Measurements from ENCODE around the gene PPP1R1B. TPM values are rescaled to one million over a fixed set of nuclear protein-coding genes. Genes with fewer than 3 reads are reported as not detected.

PPP1R1B gene
- polyA plus RNA-seq, 1 donor from 2014 or later: 1.8 TPM

- Histone ChIP-seq H2AFZ (ENCODE audit: low read depth, low read length) (no peak overlapping the region), H4K20me1 (ENCODE audit: insufficient read depth) (no peaks in the 10 kb centered on the region), H3K9me2 (ENCODE audit: insufficient read depth, low read length) (no peaks in the 10 kb centered on the region), H3K4me3 (ENCODE audit: low read length) (no peak overlapping the region), H3K36me3 (ENCODE audit: insufficient read depth, low read length) (no peaks in the 10 kb centered on the region), H3K4me2 (ENCODE audit: low read length) (no peak overlapping the region), H3K9me3 (ENCODE audit: low read length) (no peaks in the 10 kb centered on the region), H3K9ac (ENCODE audit: low read length) (no peak overlapping the region), H3K27ac (ENCODE audit: low read length) (no peak overlapping the region), H3F3A (ENCODE audit: insufficient read depth, low read length, poor library complexity, severe bottlenecking) (no peaks in the 10 kb centered on the region), H3K27me3 (ENCODE audit: insufficient read depth, low read depth, low read length) (no peaks in the 10 kb centered on the region), H3K79me2 (replicated peaks; ENCODE audit: insufficient read depth, low read length) (no peaks in the 10 kb centered on the region)
- no peak for TF ChIP-seq EP300 (conservative IDR thresholded peaks at IDR 0.05; ENCODE audit: poor library complexity, severe bottlenecking)
- no peak for TF ChIP-seq TAF1 (IDR thresholded peaks at IDR 0.05; ENCODE audit: low read depth)
- no peak for TF ChIP-seq MXI1 (conservative IDR thresholded peaks at IDR 0.05; ENCODE audit: poor library complexity, severe bottlenecking)
- TF ChIP-seq CTCF (IDR thresholded peaks at IDR 0.05; ENCODE audit: poor library complexity, severe bottlenecking): no peak
- no peak for TF ChIP-seq SMC3 (conservative IDR thresholded peaks at IDR 0.05; ENCODE audit: poor library complexity)
- TF ChIP-seq REST (IDR thresholded peaks at IDR 0.05; ENCODE audit: borderline replicate concordance): no peak
- no peak for TF ChIP-seq POLR2AphosphoS5 (IDR thresholded peaks at IDR 0.05)
- TF ChIP-seq RAD21 (conservative IDR thresholded peaks at IDR 0.05): no peak
- TF ChIP-seq EZH2 (IDR thresholded peaks at IDR 0.05; ENCODE audit: borderline replicate concordance, insufficient read depth, low read length, poor library complexity, severe bottlenecking): no peak
These were observed 20.5 kb downstream of the PPP1R1B start for GRCh38 chr17:39647256-39647655.

DNA sequence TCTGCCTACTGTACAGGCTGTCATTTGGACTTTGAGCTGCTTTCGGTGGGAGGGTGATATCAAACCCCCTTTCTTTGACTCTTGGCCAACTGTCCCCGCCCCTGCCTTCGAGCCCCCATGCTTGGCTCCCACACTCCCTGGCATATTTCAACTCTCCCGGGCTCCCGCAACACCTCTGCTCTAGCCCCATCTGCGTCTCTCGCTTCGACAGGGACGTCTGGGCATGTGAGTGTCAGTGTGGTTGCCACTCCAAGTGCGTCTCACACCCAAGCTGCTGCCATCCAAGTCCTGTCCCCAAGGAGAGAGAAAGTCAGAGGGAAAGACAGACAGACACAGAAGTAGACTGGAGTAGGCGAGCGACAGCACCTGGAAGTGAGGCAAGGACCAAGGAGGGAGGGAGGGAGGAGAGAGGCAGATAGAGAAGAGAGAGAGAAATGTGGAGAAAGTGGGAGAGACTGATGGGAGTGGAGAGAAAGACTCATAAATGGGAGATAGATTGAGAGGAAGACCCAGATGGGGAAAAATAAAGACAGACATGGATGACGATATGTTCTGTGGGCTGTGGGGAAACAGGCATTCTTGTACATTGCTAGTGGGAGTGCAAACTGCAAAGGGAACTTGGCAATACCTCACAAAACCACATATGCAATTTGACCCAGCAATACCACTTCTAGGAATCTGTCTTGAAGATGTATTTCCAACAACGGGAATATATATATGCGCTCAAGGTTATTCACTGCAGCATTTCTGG lies 22.0 kb downstream of the PPP1R1B start:
- Histone ChIP-seq H3K36me3 (ENCODE audit: insufficient read depth, low read length) (no peaks in the 10 kb centered on the region), H4K20me1 (ENCODE audit: insufficient read depth) (no peaks in the 10 kb centered on the region), H3K9me2 (ENCODE audit: insufficient read depth, low read length) (no peaks in the 10 kb centered on the region), H3K4me2 (ENCODE audit: low read length) (no peak overlapping the region), H2AFZ (ENCODE audit: low read depth, low read length) (no peak overlapping the region), H3K9ac (ENCODE audit: low read length) (no peak overlapping the region), H3K4me3 (ENCODE audit: low read length) (no peak overlapping the region), H3K79me2 (replicated peaks; ENCODE audit: insufficient read depth, low read length) (no peaks in the 10 kb centered on the region), H3K27ac (ENCODE audit: low read length) (no peak overlapping the region), H3K27me3 (ENCODE audit: insufficient read depth, low read depth, low read length) (no peaks in the 10 kb centered on the region), H3K9me3 (ENCODE audit: low read length) (no peaks in the 10 kb centered on the region), H3F3A (ENCODE audit: insufficient read depth, low read length, poor library complexity, severe bottlenecking) (no peaks in the 10 kb centered on the region)
- TF ChIP-seq CTCF (IDR thresholded peaks at IDR 0.05; ENCODE audit: poor library complexity, severe bottlenecking): no peak
- no peak for TF ChIP-seq REST (IDR thresholded peaks at IDR 0.05; ENCODE audit: borderline replicate concordance)
- no peak for TF ChIP-seq TAF1 (IDR thresholded peaks at IDR 0.05; ENCODE audit: low read depth)
- no peak for TF ChIP-seq RAD21 (conservative IDR thresholded peaks at IDR 0.05)
- no peak for TF ChIP-seq POLR2AphosphoS5 (IDR thresholded peaks at IDR 0.05)
- no peak for TF ChIP-seq MXI1 (conservative IDR thresholded peaks at IDR 0.05; ENCODE audit: poor library complexity, severe bottlenecking)
